Measurements from ENCODE around the gene OBSL1. TPM values are rescaled to one million over a fixed set of nuclear protein-coding genes. Genes with fewer than 3 reads are reported as not detected.
A peak's percentile ranks its signal among the peaks of the same experiment; 100 is the strongest.

OBSL1 gene
- total RNA-seq, 1 donor from 2014 or later: 165 TPM

DNA sequence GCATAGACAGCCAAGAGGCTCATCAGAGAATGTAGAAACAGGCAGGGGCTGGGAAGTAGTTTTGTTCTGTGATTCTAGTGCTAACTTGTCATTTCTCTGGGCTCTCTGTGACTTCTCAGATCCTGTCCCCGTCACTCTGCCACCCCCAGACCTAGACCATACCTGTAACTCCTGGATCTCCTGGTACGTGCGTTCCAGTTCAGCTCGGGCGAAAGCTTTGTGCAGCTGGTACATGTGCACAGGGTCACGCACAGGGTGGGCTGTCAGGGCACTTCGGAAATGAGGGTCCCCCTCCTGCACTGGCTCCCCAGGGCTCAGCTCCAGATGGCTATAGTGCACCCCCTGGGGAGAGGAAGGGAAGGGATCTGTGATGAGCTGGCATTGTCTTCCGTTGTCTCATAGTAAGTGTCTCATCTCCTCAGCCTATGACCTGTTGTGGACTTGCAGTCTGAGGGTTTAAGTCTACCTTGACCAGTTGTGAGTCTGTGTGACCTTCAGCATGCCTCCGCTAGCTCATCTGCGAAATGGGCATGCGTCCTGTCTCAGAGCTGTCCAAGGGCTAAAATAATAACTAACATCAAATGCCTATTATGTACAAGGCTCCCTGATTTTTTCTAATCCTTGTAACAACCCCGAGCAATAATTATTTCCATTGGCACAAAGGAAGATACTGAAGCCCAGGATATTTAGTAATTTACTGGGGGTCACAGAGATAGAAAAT lies 30.4 kb downstream of the OBSL1 start:
- intact Hi-C loops (cut with DNase I): loop anchor here (5.0 kb wide), 2 partner anchors 101 to 146 kb away; no protein-coding TSS in a partner anchor
- ATAC-seq (ENCODE audit: poor library complexity) (no peak), DNase-seq (no peak)

- ATAC-seq (ENCODE audit: poor library complexity): no peak
- intact Hi-C loops (cut with DNase I): loop anchor here (5.0 kb wide), 2 partner anchors 102 to 147 kb away; no protein-coding TSS in a partner anchor
- no peak for DNase-seq
These were observed 31.2 kb downstream of the OBSL1 start for GRCh38 chr2:219539926-219540678.

- intact Hi-C loops (cut with DNase I): no loop called here
- DNase-seq (no peak), ATAC-seq (ENCODE audit: poor library complexity) (no peak)
These were observed 32.2 kb downstream of the OBSL1 start for GRCh38 chr2:219538956-219539788.

DNA sequence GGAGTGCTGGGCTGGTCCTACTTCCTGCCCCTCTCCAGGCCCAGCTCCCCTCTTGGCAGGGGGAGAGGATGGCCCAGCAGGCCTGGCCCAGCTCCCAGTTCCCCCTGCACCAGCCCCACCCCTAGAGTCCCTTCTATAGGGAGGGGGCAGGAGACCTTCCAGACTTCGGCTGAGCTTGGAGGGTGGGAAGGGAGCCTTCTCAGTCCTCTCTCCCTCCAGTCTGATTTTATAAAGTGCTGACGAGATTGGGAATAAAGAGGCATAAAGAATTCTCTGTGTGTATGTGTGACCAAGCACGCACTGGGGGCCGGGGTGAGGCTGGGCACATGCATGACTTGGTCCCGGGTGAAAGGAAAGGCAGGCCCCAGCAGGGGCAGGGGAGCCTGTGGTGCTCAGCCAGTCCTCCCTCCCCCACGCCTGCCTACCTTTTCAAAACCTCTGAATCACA lies 32.8 kb downstream of the OBSL1 start:
- ATAC-seq (ENCODE audit: poor library complexity) (no peak), DNase-seq (peak; percentile 31)
- intact Hi-C loops (cut with DNase I): no loop called here

DNA sequence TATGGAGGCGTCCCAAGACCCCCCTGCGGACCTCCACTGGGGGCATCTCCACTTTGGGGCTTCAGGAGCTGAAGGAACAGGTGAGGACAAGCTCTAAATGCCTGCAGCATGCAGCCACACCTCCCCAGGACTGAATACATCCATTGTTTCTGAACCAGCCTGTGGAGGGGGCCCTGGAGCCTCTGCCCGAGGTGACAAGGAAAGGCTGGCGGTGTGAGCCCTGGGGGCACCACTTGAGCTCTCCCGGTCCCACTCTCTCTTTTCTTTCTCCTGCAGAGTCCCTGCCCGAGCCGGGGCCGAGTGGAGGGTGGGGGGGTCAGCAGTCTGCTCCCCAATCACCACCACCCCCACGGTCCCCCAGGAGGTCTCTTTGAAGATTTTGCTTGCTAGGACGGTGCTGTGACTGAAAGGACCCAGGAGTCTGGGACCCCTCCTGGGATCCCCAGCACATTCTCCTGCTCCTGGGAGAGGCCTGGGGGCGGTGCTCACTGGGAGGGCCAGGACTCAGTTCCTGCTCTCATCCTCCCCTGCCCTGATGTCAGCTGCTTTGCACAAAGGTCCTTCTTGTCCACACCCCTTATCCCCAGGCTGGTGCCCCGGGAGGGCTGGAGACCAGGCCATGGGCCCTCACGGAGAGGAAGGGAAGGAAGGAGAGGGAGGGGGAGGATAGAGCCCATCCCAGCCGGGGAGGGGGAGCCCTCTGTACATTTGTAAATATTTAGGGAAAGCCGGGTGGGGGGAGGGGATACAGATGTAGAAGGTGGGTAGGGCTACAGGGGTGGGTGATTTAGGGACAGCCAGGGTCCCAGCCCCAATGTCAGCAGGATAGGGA lies 33.5 kb downstream of the OBSL1 start:
- DNase-seq (peak; percentile 37), ATAC-seq (ENCODE audit: poor library complexity) (no peak)
- intact Hi-C loops (cut with DNase I): no loop called here

DNA sequence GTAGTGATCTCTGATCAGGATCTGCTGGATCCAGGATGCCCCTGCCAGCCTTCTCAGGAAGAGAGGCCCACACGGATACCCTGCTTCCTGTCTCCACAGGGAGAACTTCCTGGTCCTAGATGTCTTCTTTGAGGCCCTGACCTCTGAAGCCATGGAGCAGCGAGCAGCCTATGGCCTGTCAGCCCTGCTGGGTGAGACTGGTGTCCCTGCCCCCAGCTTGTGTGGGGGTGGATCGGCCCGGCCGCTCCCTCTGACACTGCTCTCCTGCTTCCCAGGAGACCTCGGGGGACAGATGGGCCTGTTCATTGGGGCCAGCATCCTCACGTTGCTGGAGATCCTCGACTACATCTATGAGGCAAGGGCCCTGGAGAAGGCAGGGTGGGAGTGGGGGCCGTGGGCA lies 34.4 kb downstream of the OBSL1 start:
- DNase-seq: no peak
- no peak for ATAC-seq (ENCODE audit: poor library complexity)
- intact Hi-C loops (cut with DNase I): no loop called here

DNA sequence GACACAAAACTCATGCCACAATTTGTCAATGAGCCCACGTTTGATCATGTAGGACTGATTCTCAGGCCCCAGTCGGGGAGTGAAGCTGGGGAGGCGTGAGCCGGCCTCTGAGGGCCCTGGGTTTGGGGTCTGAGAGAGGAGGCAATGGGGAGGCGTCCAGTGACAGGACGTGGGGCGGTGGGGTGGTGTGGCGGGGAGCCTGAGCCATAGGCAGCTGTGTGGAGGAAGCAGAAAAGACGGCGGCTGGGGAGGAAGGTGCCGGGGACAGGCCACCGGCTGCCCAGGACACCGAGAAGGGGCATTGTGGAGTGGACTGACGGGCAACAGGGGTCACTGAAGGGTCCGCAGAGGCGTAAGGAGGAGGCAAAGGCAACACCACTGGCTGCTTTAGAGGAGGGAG lies 34.9 kb downstream of the OBSL1 start:
- no peak for DNase-seq
- ATAC-seq (ENCODE audit: poor library complexity): no peak
- intact Hi-C loops (cut with DNase I): no loop called here

DNA sequence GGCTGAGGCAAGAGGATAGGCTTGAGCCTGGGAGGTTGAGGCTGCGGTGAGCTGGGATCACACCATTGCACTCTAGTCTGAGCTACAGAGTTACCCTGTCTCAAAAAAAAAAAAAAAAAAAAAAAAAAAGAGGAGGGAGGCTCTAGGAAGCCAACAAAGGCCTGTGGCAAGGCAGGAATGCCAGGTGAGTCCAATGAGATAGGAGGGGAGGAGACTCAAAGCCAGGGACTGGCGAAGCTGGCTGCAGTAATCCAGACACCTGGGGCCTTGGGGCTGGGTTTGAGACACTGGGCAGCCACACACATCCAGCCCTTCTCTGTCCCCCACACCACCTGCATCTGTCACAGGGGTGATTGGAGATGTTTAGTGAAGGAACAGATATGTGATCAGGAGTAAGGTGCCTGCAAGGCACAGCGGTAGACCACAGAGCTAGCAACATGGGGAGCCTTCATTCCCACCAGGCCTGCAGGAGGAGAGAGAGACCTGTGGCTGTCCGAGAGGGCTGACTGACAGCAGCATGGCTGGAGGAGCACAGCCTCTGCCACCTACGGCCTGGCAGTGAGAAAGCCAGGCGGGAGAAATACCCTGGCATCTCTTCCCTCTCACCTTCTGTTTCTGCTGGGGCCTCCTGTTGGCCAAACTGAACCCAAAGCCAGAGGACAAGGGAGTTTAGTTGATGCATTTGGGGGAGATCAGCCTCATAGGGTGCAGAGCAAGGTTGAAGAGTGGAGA lies 37.2 kb downstream of the OBSL1 start:
- DNase-seq: no peak
- ATAC-seq (ENCODE audit: poor library complexity): no peak
- intact Hi-C loops (cut with DNase I): loop anchor here (5.0 kb wide), 1 partner anchor 57 kb away; no protein-coding TSS in a partner anchor

DNA sequence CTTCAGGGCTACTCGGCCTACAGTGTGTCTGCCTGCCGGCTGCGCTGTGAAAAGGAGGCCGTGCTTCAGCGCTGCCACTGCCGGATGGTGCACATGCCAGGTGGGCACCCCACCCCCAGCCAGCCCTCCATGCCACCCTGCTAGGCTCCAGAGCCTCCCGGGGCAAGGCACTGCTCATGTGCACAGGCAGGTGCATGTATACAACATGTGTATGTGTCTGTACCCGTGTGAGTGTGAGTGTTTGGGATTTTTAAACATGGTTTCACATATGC lies 39.0 kb downstream of the OBSL1 start:
- ATAC-seq (ENCODE audit: poor library complexity) (no peak), DNase-seq (no peak)
- intact Hi-C loops (cut with DNase I): loop anchor here (5.0 kb wide), 1 partner anchor 55 kb away; no protein-coding TSS in a partner anchor

GRCh38 chr2:219531639-219532377 lies 39.5 kb downstream of the OBSL1 start:
- DNase-seq: no peak
- no peak for ATAC-seq (ENCODE audit: poor library complexity)
- intact Hi-C loops (cut with DNase I): loop anchor here (2.0 to 5.0 kb wide), 2 partner anchors 55 to 127 kb away; no protein-coding TSS in a partner anchor

DNA sequence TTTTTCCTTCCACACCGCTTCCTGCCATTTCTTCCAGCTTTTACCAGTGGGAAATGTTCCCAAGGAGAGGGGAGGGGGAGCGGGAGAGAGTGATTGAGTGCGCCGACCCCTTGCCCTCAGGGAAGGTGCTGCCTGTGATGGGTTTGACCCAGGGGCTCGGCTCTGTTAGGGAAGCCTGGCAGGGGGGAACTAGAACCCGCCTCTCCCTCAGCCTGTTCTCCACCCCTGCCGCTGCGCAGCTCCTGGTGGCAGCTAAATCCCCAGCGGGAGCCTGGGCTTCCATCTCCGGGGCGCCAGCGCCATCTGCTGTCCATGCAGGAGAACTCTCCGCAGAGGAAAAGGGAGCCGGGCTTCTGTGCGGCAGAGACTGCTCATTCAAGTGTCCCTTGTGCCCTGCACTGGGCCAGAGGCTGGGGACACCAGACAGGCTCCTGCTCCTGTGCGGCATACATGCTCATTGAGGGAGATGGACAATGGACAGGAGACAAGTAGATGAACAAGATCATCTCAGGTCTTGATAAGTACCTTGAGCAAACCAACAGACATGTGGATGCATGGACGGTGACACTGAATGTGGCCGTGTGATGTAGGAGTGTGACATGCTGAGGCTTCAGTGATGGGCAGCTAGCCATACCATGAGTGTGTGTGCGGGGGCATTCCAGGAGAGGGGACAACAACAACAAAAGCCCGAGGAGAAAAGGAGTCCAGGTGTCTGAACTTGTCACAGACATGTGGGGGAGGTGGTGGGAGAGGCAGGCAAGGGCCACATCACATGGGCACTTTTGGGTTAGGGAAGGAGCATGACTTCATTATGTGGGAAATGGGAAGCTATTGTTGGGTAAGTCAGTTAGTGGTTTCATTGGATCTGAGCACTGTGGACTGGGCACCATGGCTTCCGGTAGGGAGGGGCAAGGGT lies 41.0 kb downstream of the OBSL1 start:
- intact Hi-C loops (cut with DNase I): loop anchor here (2.0 to 5.0 kb wide), 2 partner anchors 53 to 126 kb away; no protein-coding TSS in a partner anchor
- peak; percentile 91 for ATAC-seq (ENCODE audit: poor library complexity)
- DNase-seq: peak; percentile 89

GRCh38 chr2:219527472-219527871 lies 43.9 kb downstream of the OBSL1 start:
- intact Hi-C loops (cut with DNase I): no loop called here
- DNase-seq: no peak
- ATAC-seq (ENCODE audit: poor library complexity): no peak

GRCh38 chr2:219527076-219527394 lies 44.3 kb downstream of the OBSL1 start:
- peak; percentile 64 for ATAC-seq (ENCODE audit: poor library complexity)
- DNase-seq: no peak
- intact Hi-C loops (cut with DNase I): no loop called here

DNA sequence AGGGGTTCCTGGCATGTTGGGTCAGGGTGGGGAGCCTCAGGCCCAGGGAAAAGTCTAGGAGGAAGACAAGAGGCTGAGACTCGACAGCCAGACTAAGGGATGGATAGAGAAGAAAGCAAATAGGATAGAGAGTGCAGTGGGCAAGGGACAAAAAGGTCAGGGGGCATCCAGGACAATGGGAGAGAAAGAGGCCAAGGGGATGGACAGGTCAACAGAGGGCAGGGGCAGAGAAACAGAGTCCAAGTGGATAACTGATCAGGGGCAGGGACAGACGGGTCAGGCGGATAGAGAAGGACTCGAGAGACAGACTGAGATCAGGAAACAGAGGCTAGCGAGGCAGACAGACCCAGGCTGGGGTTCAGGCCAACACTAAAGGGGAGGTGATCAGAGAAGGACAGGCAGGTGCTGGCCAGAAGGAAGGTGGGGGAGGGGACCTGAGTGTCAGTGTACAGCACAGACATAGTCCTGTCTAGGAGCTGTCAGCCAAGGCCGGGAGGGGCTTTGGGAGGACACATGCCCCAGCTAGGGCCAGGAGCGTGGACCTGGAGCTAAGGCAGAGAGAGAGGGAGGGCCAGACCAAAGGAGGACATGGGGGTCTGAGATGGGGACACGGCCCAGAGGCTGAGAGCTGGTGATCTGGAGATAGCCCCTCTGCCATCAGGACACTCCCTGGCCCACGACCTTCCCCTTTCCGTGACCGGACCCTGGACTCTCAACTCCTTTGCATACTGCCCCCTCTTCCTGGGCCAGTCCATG lies 44.8 kb downstream of the OBSL1 start:
- ATAC-seq (ENCODE audit: poor library complexity) (no peak), DNase-seq (no peak)
- intact Hi-C loops (cut with DNase I): no loop called here

- no peak for ATAC-seq (ENCODE audit: poor library complexity)
- intact Hi-C loops (cut with DNase I): no loop called here
These were observed 45.7 kb downstream of the OBSL1 start for GRCh38 chr2:219525533-219526232.

More at GRCh38 chr2:219525533-219526232, 45.7 kb downstream of the OBSL1 start:
- no peak for DNase-seq
